ENCODE results near the gene FURIN.
"Not testable (repeated sequence)": the region's sequence is repeated elsewhere in the genome, so short reads cannot be mapped to it uniquely, and the experiment has no call there.

Gene FURIN

GRCh38 chr15:90871139-90871715 lies 2.8 kb downstream of the FURIN start:
- DNase-seq: peak; percentile 34

GRCh38 chr15:90871716-90872485 lies 3.5 kb downstream of the FURIN start:
- DNase-seq: no peak

- DNase-seq: peak; percentile 25
Measured at GRCh38 chr15:90872486-90873184, 4.2 kb downstream of the FURIN start.

GRCh38 chr15:90873488-90873997 lies 5.2 kb downstream of the FURIN start:
- DNase-seq: no peak

- no peak for DNase-seq
Measured at GRCh38 chr15:90873998-90874605, 5.7 kb downstream of the FURIN start.

GRCh38 chr15:90874986-90875385 lies 6.6 kb downstream of the FURIN start:
- DNase-seq: not testable (repeated sequence)

GRCh38 chr15:90875549-90875981 lies 7.2 kb downstream of the FURIN start:
- DNase-seq: no peak

- no peak for DNase-seq
Measured at GRCh38 chr15:90876046-90876445, 7.7 kb downstream of the FURIN start.

GRCh38 chr15:90876512-90877170 lies 8.3 kb downstream of the FURIN start:
- no peak for DNase-seq

GRCh38 chr15:90877315-90877714 lies 8.9 kb downstream of the FURIN start:
- DNase-seq: no peak

GRCh38 chr15:90877996-90878395 lies 9.6 kb downstream of the FURIN start:
- no peak for DNase-seq

- no peak for DNase-seq
Measured at GRCh38 chr15:90878660-90879059, 10.3 kb downstream of the FURIN start.

GRCh38 chr15:90879730-90880366 lies 11.5 kb downstream of the FURIN start:
- DNase-seq: no peak

- no peak for DNase-seq
Measured at GRCh38 chr15:90880381-90881145, 12.2 kb downstream of the FURIN start.

- DNase-seq: no peak
Measured at GRCh38 chr15:90881181-90881977, 13.0 kb downstream of the FURIN start.

GRCh38 chr15:90881978-90882721 lies 13.8 kb downstream of the FURIN start:
- DNase-seq: no peak

- DNase-seq: no peak
Measured at GRCh38 chr15:90882781-90883525, 14.6 kb downstream of the FURIN start.

GRCh38 chr15:90883526-90883975 lies 15.2 kb downstream of the FURIN start:
- DNase-seq: no peak

Data from activated CD4-positive, alpha-beta T cell treated with anti-CD3 and anti-CD28 coated beads, Interleukin-2, amount 50 U/mL, for 1 hour (primary cell).